Thyroid gland (tissue), 4 donors: ENCODE data around the gene FAM241A.

Experiments used
- POLR2A ChIP-seq, 2 donors: fragments of 450-650 bp; IDR thresholded peaks; one replicate each; pipeline ENCODE4 v1.6.1; 2017; ENCODE audit warnings: antibody characterized with exemption in 2 of 2, mild to moderate bottlenecking in 2 of 2, moderate library complexity in 1 of 2
- TF ChIP-seq, protein P1 (sequence below), 6 experiments: fragments of 200-600 bp in 3 of 6; fragments of 450-650 bp in 3 of 6; sonication (generic) in 3 of 6; IDR thresholded peaks; one replicate each; pipeline ENCODE4 v1.5.1; 2016 to 2019; ENCODE audit warnings: antibody characterized with exemption in 6 of 6, mild to moderate bottlenecking in 2 of 6, inconsistent platforms in 1 of 6, moderate library complexity in 1 of 6

GRCh38 chr4:112110059-112110425, 35.2 kb upstream of the FAM241A start:
- TF ChIP-seq, protein P1, sequence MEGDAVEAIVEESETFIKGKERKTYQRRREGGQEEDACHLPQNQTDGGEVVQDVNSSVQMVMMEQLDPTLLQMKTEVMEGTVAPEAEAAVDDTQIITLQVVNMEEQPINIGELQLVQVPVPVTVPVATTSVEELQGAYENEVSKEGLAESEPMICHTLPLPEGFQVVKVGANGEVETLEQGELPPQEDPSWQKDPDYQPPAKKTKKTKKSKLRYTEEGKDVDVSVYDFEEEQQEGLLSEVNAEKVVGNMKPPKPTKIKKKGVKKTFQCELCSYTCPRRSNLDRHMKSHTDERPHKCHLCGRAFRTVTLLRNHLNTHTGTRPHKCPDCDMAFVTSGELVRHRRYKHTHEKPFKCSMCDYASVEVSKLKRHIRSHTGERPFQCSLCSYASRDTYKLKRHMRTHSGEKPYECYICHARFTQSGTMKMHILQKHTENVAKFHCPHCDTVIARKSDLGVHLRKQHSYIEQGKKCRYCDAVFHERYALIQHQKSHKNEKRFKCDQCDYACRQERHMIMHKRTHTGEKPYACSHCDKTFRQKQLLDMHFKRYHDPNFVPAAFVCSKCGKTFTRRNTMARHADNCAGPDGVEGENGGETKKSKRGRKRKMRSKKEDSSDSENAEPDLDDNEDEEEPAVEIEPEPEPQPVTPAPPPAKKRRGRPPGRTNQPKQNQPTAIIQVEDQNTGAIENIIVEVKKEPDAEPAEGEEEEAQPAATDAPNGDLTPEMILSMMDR (IDR thresholded peaks at IDR 0.05): no peak
- TF ChIP-seq POLR2A (IDR thresholded peaks at IDR 0.05): no peak
